OCI-LY7 (cell line): ENCODE measurements around the gene ENHO. TPM values are rescaled to one million over a fixed set of nuclear protein-coding genes. Genes with fewer than 3 reads are reported as not detected.

Experiments
- BruUV-seq: library from RNA; stranded (reverse); fragments of 400-500 nt; replicated peaks from 2 replicates; lab custom pipeline; 2021; lab: Mats Ljungman, UMichigan
- CTCF ChIA-PET: fragments of 300-600 bp; sonication (Branson Sonifier 250); formaldehyde crosslinking; loops from one replicate; lab custom pipeline; 2022; ENCODE audit warnings: antibody characterized with exemption; ENCODE audit not compliant: unreplicated experiment; lab: Charles Lee
- POLR2A ChIA-PET: fragments of 300-600 bp; sonication (Branson Sonifier 250); formaldehyde crosslinking; loops from one replicate; lab custom pipeline; 2022; ENCODE audit warnings: antibody characterized with exemption; lab: Charles Lee
- DNase-seq: peaks from one replicate; pipeline ENCODE4 v3.0.0-alpha.2; 2015; ENCODE audit warnings: low spot score
- H2AFZ ChIP-seq: fragments of 200-600 bp; sonication (generic), shearing (Covaris generic); 2 replicates; pipeline ENCODE4 v1.6.1; 2014; ENCODE audit warnings: mild to moderate bottlenecking, antibody characterized with exemption, low read length, moderate library complexity
- H3K27ac ChIP-seq: fragments of 200-600 bp; sonication (generic); 2 replicates; pipeline ENCODE4 v1.5.1; 2014; ENCODE audit warnings: mixed run types, low read depth, mild to moderate bottlenecking, moderate library complexity, low read length, inconsistent platforms; ENCODE audit not compliant: poor library complexity, severe bottlenecking
- H3K36me3 ChIP-seq: fragments of 200-600 bp; sonication (generic); 2 replicates; pipeline ENCODE4 v1.6.1; 2014; ENCODE audit warnings: mild to moderate bottlenecking, antibody characterized with exemption, low read length, moderate library complexity, mixed read lengths; ENCODE audit not compliant: insufficient read depth
- H3K4me1 ChIP-seq: fragments of 200-600 bp; sonication (generic); 2 replicates; pipeline ENCODE4 v1.5.1; 2014; ENCODE audit warnings: mild to moderate bottlenecking, low read length; ENCODE audit not compliant: insufficient read depth, poor library complexity, severe bottlenecking
- H3K4me2 ChIP-seq: fragments of 200-600 bp; sonication (generic); 2 replicates; pipeline ENCODE4 v1.6.1; 2014; ENCODE audit warnings: mild to moderate bottlenecking, low read length
- H3K4me3 ChIP-seq: fragments of 200-600 bp; sonication (generic); 2 replicates; pipeline ENCODE4 v1.5.1; 2014; ENCODE audit warnings: mild to moderate bottlenecking, low read depth, low read length; ENCODE audit not compliant: poor library complexity, severe bottlenecking
- H3K79me2 ChIP-seq: fragments of 200-600 bp; sonication (generic); 2 replicates; pipeline ENCODE4 v1.6.1; 2016; ENCODE audit warnings: low read depth, mild to moderate bottlenecking, low read length, moderate library complexity, mixed read lengths; ENCODE audit not compliant: insufficient read depth
- H3K9me2 ChIP-seq: fragments of 200-600 bp; sonication (generic); 2 replicates; pipeline ENCODE4 v1.6.1; 2016; ENCODE audit warnings: mild to moderate bottlenecking, low read length, mixed read lengths; ENCODE audit not compliant: insufficient read depth
- H3K9me3 ChIP-seq: fragments of 200-600 bp; sonication (generic); 2 replicates; pipeline ENCODE4 v1.6.1; 2014; ENCODE audit warnings: mild to moderate bottlenecking, mixed run types, low read length, mixed read lengths
- H4K20me1 ChIP-seq: fragments of 200-600 bp; sonication (generic); 2 replicates; pipeline ENCODE4 v1.6.1; 2014; ENCODE audit warnings: mild to moderate bottlenecking, antibody characterized with exemption, low read length, moderate library complexity, mixed read lengths; ENCODE audit not compliant: insufficient read depth
- CTCF ChIP-seq: fragments of 200-600 bp; sonication (generic); conservative IDR thresholded peaks from 2 replicates; pipeline ENCODE4 v1.5.1; 2014; ENCODE audit warnings: mild to moderate bottlenecking, antibody characterized with exemption, low read length, moderate library complexity, mixed read lengths
- EZH2phosphoT487 ChIP-seq: fragments of 200-600 bp; sonication (generic); IDR thresholded peaks from 2 replicates; pipeline ENCODE4 v1.6.1; 2018; ENCODE audit warnings: low read depth, borderline replicate concordance, mild to moderate bottlenecking, mixed run types, antibody characterized with exemption, low read length, moderate library complexity, mixed read lengths
- intact Hi-C: fragments of 100-400 bp; cut with micrococcal nuclease; formaldehyde crosslinking; loops from one replicate; pipeline ENCODE4 v1.10.0; 2022; ENCODE audit not compliant: unreplicated experiment
- total RNA-seq, 2 experiments: library from RNA; depleted of rRNA in 1 of 2; stranded (reverse); fragments of >200 nt in 1 of 2; shearing (Covaris generic) in 1 of 2; gene quantifications; 2 replicates each; pipeline ENCODE4 v1.2.3, GENCODE V29; 2014 to 2022

The ENHO gene
- total RNA-seq, 2 experiments from 2014 or later = 0.91 TPM; not detected in 1

GRCh38 chr9:34508951-34509350 lies 13.8 kb downstream of the ENHO start:
- Histone ChIP-seq H3K27ac (no peak overlapping the region), H4K20me1 (no peaks in the 10 kb centered on the region), H3K4me1 (peaks cover 9% of the 10 kb centered on the region), H3K4me2 (no peak overlapping the region), H3K79me2 (no peaks in the 10 kb centered on the region), H3K9me3 (no peaks in the 10 kb centered on the region), H3K36me3 (no peaks in the 10 kb centered on the region), H3K9me2 (no peaks in the 10 kb centered on the region), H2AFZ (no peak overlapping the region), H3K4me3 (no peak overlapping the region)
- CTCF ChIA-PET = no interaction called here
- BruUV-seq = no TSS peak
- POLR2A ChIA-PET = interaction anchor here (0.7 kb wide), 1 partner anchor 790 kb away, joined by 3 read pairs; no protein-coding TSS in a partner anchor
- TF ChIP-seq EZH2phosphoT487 = no peak
- TF ChIP-seq CTCF = no peak
- intact Hi-C loops = no loop called here
- no peak for DNase-seq

DNA sequence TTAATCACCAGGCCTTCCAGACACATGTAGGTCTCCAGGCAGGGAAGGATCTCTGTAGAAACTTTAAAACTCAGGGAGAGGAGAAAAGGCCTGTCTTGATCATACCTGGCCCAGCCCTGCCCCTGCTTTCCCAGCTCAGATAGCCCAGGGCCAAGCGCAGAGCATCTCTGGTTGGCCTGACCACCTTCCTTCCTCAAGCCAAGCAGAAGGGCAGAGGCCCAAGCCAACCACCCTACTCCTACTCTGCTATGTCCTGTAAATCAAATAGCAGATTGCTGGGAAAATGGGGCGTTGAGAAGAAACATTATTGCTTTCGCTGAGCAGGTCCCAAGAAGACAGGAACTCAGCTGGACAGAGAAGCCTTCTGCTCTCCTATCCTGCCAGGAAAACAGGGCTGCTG lies 14.3 kb downstream of the ENHO start:
- Histone ChIP-seq H2AFZ (no peak overlapping the region), H3K4me1 (peaks cover 5% of the 10 kb centered on the region)

More for the DNA sequence above, 14.3 kb downstream of the ENHO start:
- no TSS peak for BruUV-seq
- no peak for DNase-seq
- TF ChIP-seq EZH2phosphoT487 = no peak
- no peak for TF ChIP-seq CTCF
- Histone ChIP-seq H3K79me2 (no peaks in the 10 kb centered on the region), H4K20me1 (no peaks in the 10 kb centered on the region), H3K27ac (no peak overlapping the region), H3K4me2 (no peak overlapping the region), H3K9me2 (no peaks in the 10 kb centered on the region), H3K4me3 (no peak overlapping the region), H3K9me3 (no peaks in the 10 kb centered on the region), H3K36me3 (no peaks in the 10 kb centered on the region)
- ChIA-PET CTCF (no interaction called here), POLR2A (no interaction called here)
- intact Hi-C loops = no loop called here
